Measurements from ENCODE around the gene ST13. TPM values are rescaled to one million over a fixed set of nuclear protein-coding genes. Genes with fewer than 3 reads are reported as not detected.

The ST13 gene
- polyA plus RNA-seq, 1 donor (not counting 4 experiments of a cell fraction or from before 2014, with no cell fraction given): 185 TPM

DNA sequence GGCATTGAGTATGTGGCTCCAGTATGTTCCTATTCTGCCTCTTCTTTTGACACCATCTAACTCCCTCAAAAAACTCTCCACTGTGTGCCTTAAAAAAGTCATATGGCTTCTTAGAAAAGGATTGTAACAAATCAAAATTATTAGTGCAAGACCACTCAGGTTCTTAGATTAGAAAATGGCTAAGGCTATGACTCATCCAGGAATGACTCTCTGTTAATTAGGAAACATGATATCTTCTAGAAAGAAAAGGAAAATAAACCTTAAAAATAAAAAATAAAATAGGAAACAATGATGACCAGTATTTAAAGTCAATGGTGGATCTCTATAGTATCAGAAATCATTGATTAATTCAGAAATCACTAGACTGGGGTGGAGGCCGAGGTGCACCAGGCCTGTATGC lies 59.0 kb downstream of the ST13 start:
- Histone ChIP-seq H3K4me1 (ENCODE audit: control insufficient read depth, extremely low read depth, insufficient read depth, low read length) (peaks cover 3% of the 10 kb centered on the region), H3K9me1 (ENCODE audit: control insufficient read depth, extremely low read depth, insufficient read depth, low read length) (no peaks in the 10 kb centered on the region), H4K20me1 (ENCODE audit: control insufficient read depth, extremely low read depth, insufficient read depth, low read length) (no peaks in the 10 kb centered on the region), H3K79me2 (ENCODE audit: control insufficient read depth, insufficient read depth, low read length) (no peaks in the 10 kb centered on the region), H2AFZ (ENCODE audit: control insufficient read depth, low read length) (no peak overlapping the region), H3K9ac (ENCODE audit: control insufficient read depth, extremely low read depth, insufficient read depth, low read length) (no peak overlapping the region), H3K4me2 (ENCODE audit: control insufficient read depth, extremely low read depth, insufficient read depth, low read depth, low read length) (no peak overlapping the region), H3K27me3 (ENCODE audit: control insufficient read depth, extremely low read depth, insufficient read depth, low read length) (no peaks in the 10 kb centered on the region), H3K36me3 (ENCODE audit: control insufficient read depth in 2 of 2, extremely low read depth in 1 of 2, insufficient read depth in 2 of 2, low read length in 2 of 2) (peaks cover 6 to 8% of the 10 kb centered on the region in 2 experiments), H3K4me3 (ENCODE audit: control insufficient read depth in 2 of 3, extremely low read depth in 1 of 3, insufficient read depth in 2 of 3, low read depth in 1 of 3, low read length in 3 of 3) (no peak overlapping the region), H3K27ac (ENCODE audit: control insufficient read depth, insufficient read depth, low read length) (no peak overlapping the region), H3K9me3 (ENCODE audit: control insufficient read depth, low read depth, low read length) (no peaks in the 10 kb centered on the region)
- DNase-seq (ENCODE audit: low read depth, low spot score): no peak
- dilution Hi-C loops (cut with MboI; ENCODE audit: extremely low pct_ligation_motif_present, low sequenced_read_pairs): no loop called here
- FAIRE-seq: no peak
- no peak for TF ChIP-seq EZH2 (IDR thresholded peaks at IDR 0.05; ENCODE audit: low read length)
- TF ChIP-seq, protein P1, sequence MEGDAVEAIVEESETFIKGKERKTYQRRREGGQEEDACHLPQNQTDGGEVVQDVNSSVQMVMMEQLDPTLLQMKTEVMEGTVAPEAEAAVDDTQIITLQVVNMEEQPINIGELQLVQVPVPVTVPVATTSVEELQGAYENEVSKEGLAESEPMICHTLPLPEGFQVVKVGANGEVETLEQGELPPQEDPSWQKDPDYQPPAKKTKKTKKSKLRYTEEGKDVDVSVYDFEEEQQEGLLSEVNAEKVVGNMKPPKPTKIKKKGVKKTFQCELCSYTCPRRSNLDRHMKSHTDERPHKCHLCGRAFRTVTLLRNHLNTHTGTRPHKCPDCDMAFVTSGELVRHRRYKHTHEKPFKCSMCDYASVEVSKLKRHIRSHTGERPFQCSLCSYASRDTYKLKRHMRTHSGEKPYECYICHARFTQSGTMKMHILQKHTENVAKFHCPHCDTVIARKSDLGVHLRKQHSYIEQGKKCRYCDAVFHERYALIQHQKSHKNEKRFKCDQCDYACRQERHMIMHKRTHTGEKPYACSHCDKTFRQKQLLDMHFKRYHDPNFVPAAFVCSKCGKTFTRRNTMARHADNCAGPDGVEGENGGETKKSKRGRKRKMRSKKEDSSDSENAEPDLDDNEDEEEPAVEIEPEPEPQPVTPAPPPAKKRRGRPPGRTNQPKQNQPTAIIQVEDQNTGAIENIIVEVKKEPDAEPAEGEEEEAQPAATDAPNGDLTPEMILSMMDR (optimal IDR thresholded peaks at IDR 0.05 in 1 of 3, IDR thresholded peaks at IDR 0.05 in 1 of 3, conservative IDR thresholded peaks at IDR 0.05 in 1 of 3; ENCODE audit: extremely low read depth in 1 of 3, insufficient read depth in 2 of 3, low read length in 3 of 3): no peak

DNA sequence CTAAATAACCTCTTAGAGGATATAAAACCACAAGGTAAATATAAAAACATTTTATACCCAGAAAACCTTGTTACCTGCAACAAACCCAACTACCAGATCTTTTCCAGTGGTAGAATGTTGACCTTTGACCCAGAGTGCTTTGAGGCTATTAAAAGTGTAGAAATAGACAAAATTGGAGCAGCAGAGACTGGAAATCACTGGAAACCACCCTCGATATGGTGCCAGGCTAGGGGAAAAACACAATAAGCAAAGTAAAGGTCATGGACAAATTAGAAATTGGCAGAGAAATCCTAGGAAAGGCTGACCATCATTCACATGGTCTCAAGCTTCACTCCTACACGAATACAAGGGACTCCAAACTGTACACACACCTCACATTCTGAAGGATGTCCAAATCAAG lies 64.0 kb downstream of the ST13 start:
- Histone ChIP-seq H4K20me1 (ENCODE audit: control insufficient read depth, extremely low read depth, insufficient read depth, low read length) (no peaks in the 10 kb centered on the region), H3K4me3 (ENCODE audit: control insufficient read depth in 2 of 3, extremely low read depth in 1 of 3, insufficient read depth in 2 of 3, low read depth in 1 of 3, low read length in 3 of 3) (no peak overlapping the region), H3K9ac (ENCODE audit: control insufficient read depth, extremely low read depth, insufficient read depth, low read length) (no peak overlapping the region), H3K4me1 (ENCODE audit: control insufficient read depth, extremely low read depth, insufficient read depth, low read length) (no peaks in the 10 kb centered on the region), H3K36me3 (ENCODE audit: control insufficient read depth in 2 of 2, extremely low read depth in 1 of 2, insufficient read depth in 2 of 2, low read length in 2 of 2) (peaks cover 7 to 12% of the 10 kb centered on the region in 2 experiments), H3K4me2 (ENCODE audit: control insufficient read depth, extremely low read depth, insufficient read depth, low read depth, low read length) (no peak overlapping the region), H3K9me3 (ENCODE audit: control insufficient read depth, low read depth, low read length) (no peaks in the 10 kb centered on the region), H2AFZ (ENCODE audit: control insufficient read depth, low read length) (no peak overlapping the region), H3K9me1 (ENCODE audit: control insufficient read depth, extremely low read depth, insufficient read depth, low read length) (no peaks in the 10 kb centered on the region), H3K79me2 (ENCODE audit: control insufficient read depth, insufficient read depth, low read length) (no peaks in the 10 kb centered on the region), H3K27me3 (ENCODE audit: control insufficient read depth, extremely low read depth, insufficient read depth, low read length) (no peaks in the 10 kb centered on the region), H3K27ac (ENCODE audit: control insufficient read depth, insufficient read depth, low read length) (no peak overlapping the region)
- no peak for TF ChIP-seq EZH2 (IDR thresholded peaks at IDR 0.05; ENCODE audit: low read length)
- TF ChIP-seq, protein P1 (optimal IDR thresholded peaks at IDR 0.05 in 1 of 3, IDR thresholded peaks at IDR 0.05 in 1 of 3, conservative IDR thresholded peaks at IDR 0.05 in 1 of 3; ENCODE audit: extremely low read depth in 1 of 3, insufficient read depth in 2 of 3, low read length in 3 of 3): no peak
- peak; percentile 43 for FAIRE-seq
- dilution Hi-C loops (cut with MboI; ENCODE audit: extremely low pct_ligation_motif_present, low sequenced_read_pairs): no loop called here
- DNase-seq (ENCODE audit: low read depth, low spot score): no peak
